Caco-2 (cell line): ENCODE measurements around the gene LRRC27. TPM values are rescaled to one million over a fixed set of nuclear protein-coding genes. Genes with fewer than 3 reads are reported as not detected.
A peak's percentile ranks its signal among the peaks of the same experiment; 100 is the strongest.
"Not testable (repeated sequence)": the region's sequence is repeated elsewhere in the genome, so short reads cannot be mapped to it uniquely, and the experiment has no call there.

Experiments
- BruUV-seq: library from RNA; stranded (reverse); fragments of 400-500 nt; replicated peaks from 2 replicates; lab custom pipeline; 2021; lab: Mats Ljungman, UMichigan
- CTCF ChIA-PET: fragments of 300-600 bp; sonication (Branson Sonifier 250); formaldehyde crosslinking; loops from one replicate; lab custom pipeline; 2022; ENCODE audit warnings: antibody characterized with exemption; lab: Charles Lee
- POLR2A ChIA-PET: fragments of 300-600 bp; sonication (Branson Sonifier 250); formaldehyde crosslinking; loops from one replicate; lab custom pipeline; 2022; ENCODE audit warnings: antibody characterized with exemption; lab: Charles Lee
- DNase-seq, 2 experiments: peaks; one replicate each; pipeline versions ENCODE4 v3.0.0 to v3.0.0-alpha.2; 2020 to 2022
- H3K27me3 ChIP-seq: replicated peaks from 2 replicates; pipeline ENCODE4 v1.6.0; 2011; ENCODE audit warnings: low read length; ENCODE audit not compliant: control insufficient read depth, insufficient read depth
- H3K36me3 ChIP-seq: 2 replicates; pipeline ENCODE4 v1.5.1; 2011; ENCODE audit warnings: low read length; ENCODE audit not compliant: control insufficient read depth, insufficient read depth
- H3K4me1 ChIP-seq: fragments of 250-450 bp; sonication (Bioruptor Pico); 2 replicates; pipeline ENCODE4 v1.5.1; 2020; ENCODE audit warnings: mild to moderate bottlenecking
- H3K4me3 ChIP-seq: 2 replicates; pipeline ENCODE4 v1.5.1; 2011; ENCODE audit warnings: low read depth, mild to moderate bottlenecking, control low read depth, low read length
- H3K9me3 ChIP-seq: fragments of 250-450 bp; sonication (Bioruptor Pico); 2 replicates; pipeline ENCODE4 v1.5.1; 2020; ENCODE audit warnings: mild to moderate bottlenecking, moderate library complexity
- H3K27ac Mint-ChIP-seq: one replicate; pipeline ENCODE4 v1.8.0; 2022; ENCODE audit warnings: mixed read lengths; ENCODE audit not compliant: unreplicated experiment
- H3K27me3 Mint-ChIP-seq: one replicate; pipeline ENCODE4 v1.8.0; 2022; ENCODE audit warnings: mixed read lengths; ENCODE audit not compliant: insufficient read depth, unreplicated experiment
- H3K36me3 Mint-ChIP-seq: one replicate; pipeline ENCODE4 v1.8.0; 2022; ENCODE audit warnings: mild to moderate bottlenecking, mixed read lengths; ENCODE audit not compliant: insufficient read depth, unreplicated experiment
- H3K4me1 Mint-ChIP-seq: one replicate; pipeline ENCODE4 v1.8.0; 2022; ENCODE audit warnings: low read depth, mixed read lengths; ENCODE audit not compliant: unreplicated experiment
- H3K4me3 Mint-ChIP-seq: one replicate; pipeline ENCODE4 v1.8.0; 2022; ENCODE audit warnings: mild to moderate bottlenecking, moderate library complexity, mixed read lengths; ENCODE audit not compliant: unreplicated experiment
- H3K9me3 Mint-ChIP-seq: one replicate; pipeline ENCODE4 v1.8.0; 2022; ENCODE audit warnings: mixed read lengths; ENCODE audit not compliant: unreplicated experiment
- intact Hi-C: fragments of 100-400 bp; cut with micrococcal nuclease; formaldehyde crosslinking; loops from one replicate; pipeline ENCODE4 v1.10.0; 2022; ENCODE audit not compliant: unreplicated experiment
- total RNA-seq: library from RNA; stranded (reverse); gene quantifications from 2 replicates; pipeline ENCODE4 v1.2.3, GENCODE V29; 2022
- TF ChIP-seq, protein P1 (sequence below), 2 experiments: fragments of 200-600 bp in 1 of 2; IDR thresholded peaks; 1 replicate in 1 of 2; 2 replicates in 1 of 2; pipeline versions ENCODE4 v1.5.1 to v1.8.0; 2011 to 2022; ENCODE audit warnings: antibody characterized with exemption in 1 of 2, control low read depth in 1 of 2, inconsistent platforms in 1 of 2, low read depth in 1 of 2, low read length in 1 of 2, mild to moderate bottlenecking in 1 of 2, moderate library complexity in 1 of 2; ENCODE audit not compliant: insufficient read depth in 1 of 2, severe bottlenecking in 1 of 2, unreplicated experiment in 1 of 2

The LRRC27 gene
- total RNA-seq, 1 experiment from 2014 or later: 11.7 TPM

DNA sequence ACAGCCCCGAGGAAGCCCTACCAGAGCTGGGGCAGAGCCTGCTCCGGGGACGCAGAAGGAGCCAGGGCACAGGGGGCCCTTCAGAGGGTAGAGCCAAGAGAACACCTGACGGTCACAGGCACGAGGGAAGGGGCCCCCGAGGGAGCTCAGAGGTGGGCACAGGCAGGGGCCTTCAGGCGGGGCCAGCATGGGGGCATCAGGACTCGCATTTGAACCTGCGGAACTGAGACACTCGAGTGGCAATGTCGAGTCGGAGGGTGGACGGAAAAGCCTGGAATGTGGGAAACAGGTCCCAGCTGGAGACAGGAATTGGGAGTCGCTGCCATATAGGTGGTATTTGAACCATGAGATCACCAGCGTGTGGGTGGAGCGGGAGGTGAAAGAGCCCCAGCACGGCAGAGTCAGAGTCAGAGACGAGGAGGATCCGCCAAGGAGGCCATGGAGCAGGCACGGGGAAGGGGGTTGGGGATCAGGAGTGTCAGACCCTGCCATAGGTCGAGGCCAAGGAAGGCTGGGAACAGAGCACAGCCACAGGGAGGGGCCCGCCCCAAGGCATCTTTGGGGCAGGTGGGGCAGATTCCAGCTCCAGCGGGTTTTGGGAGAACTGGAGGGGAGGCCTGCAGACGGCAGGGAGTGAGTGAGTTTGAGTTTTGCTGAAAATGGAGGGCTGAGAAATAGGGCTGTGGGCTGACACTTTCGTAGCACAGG, 38.0 kb upstream of the LRRC27 start:
- POLR2A ChIA-PET: no interaction called here

DNA sequence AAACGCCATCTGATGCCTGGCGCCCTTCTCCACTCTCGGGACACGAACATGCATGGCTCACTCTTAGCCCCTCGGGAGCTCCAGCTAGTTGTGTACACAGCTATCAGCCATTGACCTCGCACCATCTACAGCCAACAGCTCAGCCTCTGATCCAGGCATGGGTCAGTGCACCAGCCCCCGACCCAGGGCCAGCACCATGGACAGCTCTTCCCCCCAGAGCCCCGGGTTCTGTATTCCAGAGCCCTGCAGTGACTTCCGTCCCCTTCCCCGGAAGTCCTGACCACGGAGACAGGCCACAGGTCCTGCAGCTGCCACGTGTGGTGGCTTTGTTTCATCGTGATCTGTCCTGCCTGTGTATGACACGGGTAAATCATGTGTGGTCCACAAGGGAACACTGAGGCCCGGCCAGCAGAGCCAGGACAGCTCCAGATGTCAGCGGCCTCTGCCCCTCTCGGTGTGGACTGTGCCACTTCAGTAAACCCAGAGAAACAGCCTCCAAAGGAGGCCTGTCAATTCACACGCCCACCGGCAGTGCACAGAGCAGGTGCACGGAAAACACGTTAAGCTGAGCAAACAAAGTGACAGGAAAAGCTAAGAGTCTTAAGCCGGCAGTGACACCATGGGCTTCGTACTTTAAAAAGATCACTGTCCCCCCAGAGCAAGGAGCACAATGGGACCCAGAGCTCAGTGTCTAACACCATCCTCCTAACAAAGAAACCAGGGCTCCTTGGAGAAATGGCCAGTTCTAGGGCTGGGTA, 37.3 kb upstream of the LRRC27 start:
- POLR2A ChIA-PET: no interaction called here
- peak in 1 of 2 experiments; percentile 37 for DNase-seq

More for the DNA sequence above, 38.0 kb upstream of the LRRC27 start:
- Mint-ChIP-seq H3K9me3 (no peaks in the 10 kb centered on the region), H3K4me1 (no peaks in the 10 kb centered on the region), H3K27ac (no peak overlapping the region), H3K4me3 (no peak overlapping the region), H3K27me3 (no peaks in the 10 kb centered on the region), H3K36me3 (no peaks in the 10 kb centered on the region)
- no peaks in the 10 kb centered on the region for H3K36me3 ChIP-seq
- no TSS peak for BruUV-seq
- TF ChIP-seq, protein P1, sequence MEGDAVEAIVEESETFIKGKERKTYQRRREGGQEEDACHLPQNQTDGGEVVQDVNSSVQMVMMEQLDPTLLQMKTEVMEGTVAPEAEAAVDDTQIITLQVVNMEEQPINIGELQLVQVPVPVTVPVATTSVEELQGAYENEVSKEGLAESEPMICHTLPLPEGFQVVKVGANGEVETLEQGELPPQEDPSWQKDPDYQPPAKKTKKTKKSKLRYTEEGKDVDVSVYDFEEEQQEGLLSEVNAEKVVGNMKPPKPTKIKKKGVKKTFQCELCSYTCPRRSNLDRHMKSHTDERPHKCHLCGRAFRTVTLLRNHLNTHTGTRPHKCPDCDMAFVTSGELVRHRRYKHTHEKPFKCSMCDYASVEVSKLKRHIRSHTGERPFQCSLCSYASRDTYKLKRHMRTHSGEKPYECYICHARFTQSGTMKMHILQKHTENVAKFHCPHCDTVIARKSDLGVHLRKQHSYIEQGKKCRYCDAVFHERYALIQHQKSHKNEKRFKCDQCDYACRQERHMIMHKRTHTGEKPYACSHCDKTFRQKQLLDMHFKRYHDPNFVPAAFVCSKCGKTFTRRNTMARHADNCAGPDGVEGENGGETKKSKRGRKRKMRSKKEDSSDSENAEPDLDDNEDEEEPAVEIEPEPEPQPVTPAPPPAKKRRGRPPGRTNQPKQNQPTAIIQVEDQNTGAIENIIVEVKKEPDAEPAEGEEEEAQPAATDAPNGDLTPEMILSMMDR (IDR thresholded peaks at IDR 0.05; ENCODE audit: insufficient read depth in 1 of 2, low read depth in 1 of 2, low read length in 1 of 2, severe bottlenecking in 1 of 2, unreplicated experiment in 1 of 2): no peak
- H3K4me3 ChIP-seq: no peak overlapping the region
- intact Hi-C loops: no loop called here
- H3K4me1 ChIP-seq: no peaks in the 10 kb centered on the region
- peaks cover 3% of the 10 kb centered on the region for H3K9me3 ChIP-seq
- H3K27me3 ChIP-seq: no peaks in the 10 kb centered on the region
- CTCF ChIA-PET: no interaction called here
- peak in 1 of 2 experiments; percentile 28 for DNase-seq

DNA sequence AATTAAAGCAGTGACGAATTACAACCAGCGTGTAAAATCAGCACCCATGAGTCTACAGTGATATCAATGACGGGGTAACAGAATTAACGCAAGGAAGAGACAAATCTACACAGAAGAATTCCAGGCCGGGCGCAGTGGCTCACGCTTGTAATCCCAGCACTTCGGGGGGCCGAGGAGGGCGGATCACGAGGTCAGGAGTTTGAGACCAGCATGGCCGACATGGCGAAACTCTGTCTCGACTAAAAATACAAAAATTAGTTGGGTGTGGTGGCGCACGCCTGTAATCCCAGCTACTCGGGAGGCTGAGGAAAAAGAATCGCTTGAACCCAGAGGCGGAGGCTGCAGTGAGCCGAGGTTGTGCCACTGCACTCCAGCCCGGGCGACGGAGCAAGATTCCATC, 36.5 kb upstream of the LRRC27 start:
- H3K36me3 ChIP-seq, intact Hi-C loops, H3K9me3 Mint-ChIP-seq, POLR2A ChIA-PET, H3K4me1 Mint-ChIP-seq, H3K27ac Mint-ChIP-seq, H3K36me3 Mint-ChIP-seq, H3K4me1 ChIP-seq, H3K4me3 ChIP-seq, H3K27me3 ChIP-seq, H3K9me3 ChIP-seq, H3K4me3 Mint-ChIP-seq, DNase-seq, BruUV-seq, H3K27me3 Mint-ChIP-seq, CTCF ChIA-PET: not testable (repeated sequence)

More for the DNA sequence above, 37.3 kb upstream of the LRRC27 start:
- Mint-ChIP-seq H3K27me3 (no peaks in the 10 kb centered on the region), H3K4me3 (no peak overlapping the region), H3K4me1 (no peaks in the 10 kb centered on the region), H3K36me3 (no peaks in the 10 kb centered on the region), H3K9me3 (no peaks in the 10 kb centered on the region), H3K27ac (no peak overlapping the region)
- Histone ChIP-seq H3K4me3 (no peak overlapping the region), H3K36me3 (no peaks in the 10 kb centered on the region), H3K9me3 (no peaks in the 10 kb centered on the region), H3K4me1 (no peaks in the 10 kb centered on the region), H3K27me3 (no peaks in the 10 kb centered on the region)
- no TSS peak for BruUV-seq
- TF ChIP-seq, protein P1 (IDR thresholded peaks at IDR 0.05; ENCODE audit: insufficient read depth in 1 of 2, low read depth in 1 of 2, low read length in 1 of 2, severe bottlenecking in 1 of 2, unreplicated experiment in 1 of 2): no peak
- intact Hi-C loops: no loop called here
- CTCF ChIA-PET: no interaction called here
